Pancreas (tissue), 10 donors: Measurements from ENCODE around the gene CLTCL1. TPM values are rescaled to one million over a fixed set of nuclear protein-coding genes. Genes with fewer than 3 reads are reported as not detected.
"Not testable (repeated sequence)": the region's sequence is repeated elsewhere in the genome, so short reads cannot be mapped to it uniquely, and the experiment has no call there.

Source experiments
- ATAC-seq, 4 donors: fragments of 200-7000 bp; cut with Tn5 transposase; one replicate each; pipeline versions ENCODE4 v1.8.0 to v1.9.1; 2020; ENCODE audit warnings: mild to moderate bottlenecking in 4 of 4, moderate library complexity in 4 of 4
- DNase-seq, 6 donors: peaks; one replicate each; pipeline ENCODE4 v3.0.0-alpha.2; 2020
- FAIRE-seq: peaks from 2 replicates; lab custom pipeline; 2012; peaks lifted over from hg19 to GRCh38; lab: Jason Lieb, UNC
- H3K27ac ChIP-seq, 4 donors: fragments of 200-600 bp; sonication (generic); 1 replicate in 3 of 4; 2 replicates in 1 of 4; pipeline versions ENCODE4 v1.5.0 to v1.8.0; 2020
- H3K27me3 ChIP-seq, 4 donors: fragments of 200-600 bp; one replicate each; pipeline ENCODE4 v1.8.0; 2021
- H3K36me3 ChIP-seq, 3 donors: fragments of 200-600 bp; sonication (generic) in 1 of 3; one replicate each; pipeline versions ENCODE4 v1.5.0 to v1.8.0; 2020 to 2021
- H3K4me1 ChIP-seq, 3 donors: fragments of 200-600 bp; one replicate each; pipeline ENCODE4 v1.8.0; 2021
- H3K4me3 ChIP-seq, 4 donors: fragments of 200-600 bp; sonication (generic) in 2 of 4; one replicate each; pipeline versions ENCODE4 v1.5.0 to v1.8.0; 2020 to 2021
- H3K9me3 ChIP-seq, 4 donors: fragments of 200-600 bp; one replicate each; pipeline ENCODE4 v1.8.0; 2021
- CTCF ChIP-seq, 4 donors: fragments of 200-600 bp; sonication (generic) in 3 of 4; IDR thresholded peaks; one replicate each; pipeline versions ENCODE4 v1.5.0 to v1.8.0; 2021; ENCODE audit warnings: antibody characterized with exemption in 4 of 4
- WGBS, 2 donors: extraction: QIAGEN DNeasy Blood & Tissue Kit; methylation state at CpG; one replicate each; pipeline ENCODE4 v1.1.7; 2013; 5-methylcytosine and 5-hydroxymethylcytosine counted together
- intact Hi-C, 3 donors: fragments of 100-400 bp; cut with DNase I; formaldehyde crosslinking; loops; one replicate each; pipeline versions ENCODE4 v1.11.1 to v1.14.2; 2022
- polyA plus RNA-seq, 2 donors: library from polyadenylated mRNA; stranded (reverse); fragments of 200-250 nt; gene quantifications; one replicate each; pipeline ENCODE4 v1.2.3, GENCODE V29; 2013
- total RNA-seq, 6 donors: library from RNA; stranded (reverse); fragmentation: NEBNext Ultra II Directional in 4 of 6; extraction: Animal tissue kit (Norgen Biotek cat#: 25700) in 4 of 6; gene quantifications; one replicate each; pipeline versions ENCODE4 v1.2.1 to v1.2.4, GENCODE V29; 2021 to 2023
- donor health status: healthy with polysubstance abuse.
- donor health status: DM: no; HTN: no; CAD: no; lungs with moderate emphysema.
- donor health status: DM: no; HTN: no; CAD: no.
- donor health status: control.
- donor health status: control.
- donor health status: Bipolar disorder and iron deficiency.
- donor health status: DM: yes; HTN: yes; CAD: no.
- donor health status: DM: no; HTN: no; CAD: no.
- donor health status: DM: no; HTN: no; CAD: no.
- donor health status: DM: yes; HTN: yes; CAD: no.

The CLTCL1 gene
- total and polyA plus RNA-seq, 8 donors = 1.7 to 6.4 (median 2.2) TPM

- ATAC-seq (no peak), DNase-seq (no peak), FAIRE-seq (no peak)
- 64 to 68% methylated on average over 8 of the region's 8 CpGs for WGBS, 2 donors
- H3K27ac ChIP-seq = no peak overlapping the region
- intact Hi-C loops = no loop called here
- H3K36me3 ChIP-seq = no peaks in the 10 kb centered on the region
- H3K9me3 ChIP-seq = no peaks in the 10 kb centered on the region
- TF ChIP-seq CTCF (IDR thresholded peaks at IDR 0.05) = no peak
- H3K4me1 ChIP-seq = peaks cover 0 to 6% (median 5%) of the 10 kb centered on the region in 3 donors
- H3K27me3 ChIP-seq = peaks cover 0 to 13% (median 2%) of the 10 kb centered on the region in 4 donors
- H3K4me3 ChIP-seq = no peak overlapping the region
Measured at GRCh38 chr22:19166421-19166820, 125.1 kb downstream of the CLTCL1 start.

GRCh38 chr22:19164425-19164824 lies 127.1 kb downstream of the CLTCL1 start:
- intact Hi-C loops = no loop called here
- H3K27ac ChIP-seq = no peak overlapping the region
- ATAC-seq = no peak
- no peak for DNase-seq
- FAIRE-seq = no peak
- H3K4me3 ChIP-seq = no peak overlapping the region
- peaks cover 0 to 13% (median 0%) of the 10 kb centered on the region in 4 donors for H3K27me3 ChIP-seq
- no peaks in the 10 kb centered on the region for H3K4me1 ChIP-seq
- no peaks in the 10 kb centered on the region for H3K9me3 ChIP-seq
- 85 to 92% methylated on average over 6 of the region's 6 CpGs for WGBS, 2 donors
- TF ChIP-seq CTCF (IDR thresholded peaks at IDR 0.05) = no peak
- H3K36me3 ChIP-seq = no peaks in the 10 kb centered on the region

GRCh38 chr22:19158649-19159048 lies 132.9 kb downstream of the CLTCL1 start:
- H3K27me3 ChIP-seq, intact Hi-C loops, H3K4me1 ChIP-seq, ATAC-seq, H3K27ac ChIP-seq, FAIRE-seq, H3K36me3 ChIP-seq, DNase-seq, H3K4me3 ChIP-seq, H3K9me3 ChIP-seq: not testable (repeated sequence)
- 69 to 79% methylated on average over 11 of the region's 11 CpGs for WGBS, 2 donors

- H3K27me3 ChIP-seq, H3K4me3 ChIP-seq, H3K36me3 ChIP-seq, H3K27ac ChIP-seq, ATAC-seq, H3K4me1 ChIP-seq, DNase-seq, FAIRE-seq, intact Hi-C loops, H3K9me3 ChIP-seq: not testable (repeated sequence)
- WGBS, 2 donors = 75 to 79% methylated on average over 9 of the region's 9 CpGs
Measured at GRCh38 chr22:19156109-19156508, 135.4 kb downstream of the CLTCL1 start.

- no peak for TF ChIP-seq CTCF (IDR thresholded peaks at IDR 0.05)
- FAIRE-seq (no peak), DNase-seq (peak in 1 of 6 donors; percentile 43), ATAC-seq (no peak)
- peaks cover 0 to 24% (median 6%) of the 10 kb centered on the region in 4 donors for H3K27me3 ChIP-seq
- no peaks in the 10 kb centered on the region for H3K9me3 ChIP-seq
- intact Hi-C loops = no loop called here
- peaks cover 0 to 3% (median 0%) of the 10 kb centered on the region in 3 donors for H3K4me1 ChIP-seq
- H3K36me3 ChIP-seq = no peaks in the 10 kb centered on the region
- WGBS, 2 donors = 39 to 45% methylated on average over 11 of the region's 11 CpGs
- no peak overlapping the region for H3K4me3 ChIP-seq
- H3K27ac ChIP-seq = no peak overlapping the region
Measured at GRCh38 chr22:19152942-19153883, 138.3 kb downstream of the CLTCL1 start.
